H7 (cell line): ENCODE data around the gene TRPC3. TPM values are rescaled to one million over a fixed set of nuclear protein-coding genes. Genes with fewer than 3 reads are reported as not detected.

Source experiments
- DNase-seq: peaks from one replicate; pipeline ENCODE4 v3.0.0; 2012
- H3K27me3 ChIP-seq: 2 replicates; pipeline ENCODE4 v1.6.0; 2011; ENCODE audit warnings: mild to moderate bottlenecking, low read length; ENCODE audit not compliant: control insufficient read depth, insufficient read depth
- H3K36me3 ChIP-seq: replicated peaks from 2 replicates; pipeline ENCODE4 v1.5.1; 2011; ENCODE audit warnings: low read length; ENCODE audit not compliant: control insufficient read depth, insufficient read depth
- H3K4me3 ChIP-seq: 2 replicates; pipeline ENCODE4 v1.5.1; 2011; ENCODE audit warnings: low read depth, mild to moderate bottlenecking, control low read depth, low read length, moderate library complexity; ENCODE audit not compliant: insufficient read depth
- total RNA-seq: library from RNA; depleted of rRNA; stranded (reverse); fragments of >200 nt; shearing (Covaris generic); gene quantifications from 2 replicates; pipeline ENCODE4 v1.2.3, GENCODE V29; 2014

Gene TRPC3
- total RNA-seq, 1 experiment from 2014 or later, result 0.21 TPM

- DNase-seq, result no peak
- H3K27me3 ChIP-seq, result no peaks in the 10 kb centered on the region
- no peaks in the 10 kb centered on the region for H3K36me3 ChIP-seq
- no peak overlapping the region for H3K4me3 ChIP-seq
Observed at GRCh38 chr4:121960818-121961217, 9.0 kb upstream of the TRPC3 start.

GRCh38 chr4:121958777-121959176 is 6.9 kb upstream of the TRPC3 start:
- Histone ChIP-seq H3K27me3 (peaks cover 3% of the 10 kb centered on the region; the same call in 1 of the 2 replicates), H3K36me3 (no peaks in the 10 kb centered on the region), H3K4me3 (no peak overlapping the region)
- DNase-seq, result no peak

GRCh38 chr4:121957266-121957665 is 5.4 kb upstream of the TRPC3 start:
- no peak overlapping the region for H3K4me3 ChIP-seq
- H3K36me3 ChIP-seq, result no peaks in the 10 kb centered on the region
- peaks cover 18% of the 10 kb centered on the region for H3K27me3 ChIP-seq
- no peak for DNase-seq

GRCh38 chr4:121953860-121954259 is 2.0 kb upstream of the TRPC3 start:
- Histone ChIP-seq H3K27me3 (peaks cover 50% of the 10 kb centered on the region), H3K36me3 (no peaks in the 10 kb centered on the region), H3K4me3 (no peak overlapping the region)
- DNase-seq, result no peak

- no peak for DNase-seq
- Histone ChIP-seq H3K36me3 (no peaks in the 10 kb centered on the region), H3K27me3 (peaks cover 51% of the 10 kb centered on the region), H3K4me3 (peak overlapping the region; percentile 60; the same call in 1 of the 2 replicates)
Observed at GRCh38 chr4:121952290-121952689, 430 bp upstream of the TRPC3 start.

GRCh38 chr4:121950680-121951520 is 960 bp downstream of the TRPC3 start:
- no peaks in the 10 kb centered on the region for H3K36me3 ChIP-seq
- H3K27me3 ChIP-seq, result peaks cover 51% of the 10 kb centered on the region
- H3K4me3 ChIP-seq, result peak overlapping the region; percentile 60
- DNase-seq, result peak; percentile 77

- DNase-seq, result peak; percentile 95
- peaks cover 51% of the 10 kb centered on the region for H3K27me3 ChIP-seq
- H3K36me3 ChIP-seq, result no peaks in the 10 kb centered on the region
- peak overlapping the region; percentile 60 for H3K4me3 ChIP-seq
Observed at GRCh38 chr4:121950212-121950679, 1.6 kb downstream of the TRPC3 start.

GRCh38 chr4:121946644-121947043 is 5.2 kb downstream of the TRPC3 start:
- no peak for DNase-seq
- H3K27me3 ChIP-seq, result peaks cover 27% of the 10 kb centered on the region
- no peaks in the 10 kb centered on the region for H3K36me3 ChIP-seq
- no peak overlapping the region for H3K4me3 ChIP-seq

- Histone ChIP-seq H3K4me3 (no peak overlapping the region), H3K27me3 (peaks cover 2% of the 10 kb centered on the region), H3K36me3 (no peaks in the 10 kb centered on the region)
- DNase-seq, result peak; percentile 72
Observed at GRCh38 chr4:121943941-121944340, 7.9 kb downstream of the TRPC3 start.

GRCh38 chr4:121939690-121940089 is 12.2 kb downstream of the TRPC3 start:
- H3K27me3 ChIP-seq, result no peaks in the 10 kb centered on the region
- no peaks in the 10 kb centered on the region for H3K36me3 ChIP-seq
- no peak overlapping the region for H3K4me3 ChIP-seq
- DNase-seq, result no peak

GRCh38 chr4:121938282-121939092 is 13.4 kb downstream of the TRPC3 start:
- Histone ChIP-seq H3K4me3 (no peak overlapping the region), H3K27me3 (no peaks in the 10 kb centered on the region), H3K36me3 (no peaks in the 10 kb centered on the region)
- DNase-seq, result no peak

- no peak for DNase-seq
- Histone ChIP-seq H3K36me3 (no peaks in the 10 kb centered on the region), H3K4me3 (no peak overlapping the region), H3K27me3 (no peaks in the 10 kb centered on the region)
Observed at GRCh38 chr4:121936101-121936500, 15.8 kb downstream of the TRPC3 start.

GRCh38 chr4:121934635-121935034 is 17.2 kb downstream of the TRPC3 start:
- peak; percentile 10 for DNase-seq
- no peaks in the 10 kb centered on the region for H3K27me3 ChIP-seq
- H3K4me3 ChIP-seq, result no peak overlapping the region
- no peaks in the 10 kb centered on the region for H3K36me3 ChIP-seq

GRCh38 chr4:121932212-121932974 is 19.5 kb downstream of the TRPC3 start:
- Histone ChIP-seq H3K4me3 (no peak overlapping the region), H3K27me3 (no peaks in the 10 kb centered on the region), H3K36me3 (no peaks in the 10 kb centered on the region)
- DNase-seq, result no peak
